HG03460 (cell line): ENCODE data around the gene WDR76.
"Not testable (repeated sequence)": the region's sequence is repeated elsewhere in the genome, so short reads cannot be mapped to it uniquely, and the experiment has no call there.

ENCODE experiments used
- ATAC-seq: cut with Tn5 transposase; IDR thresholded peaks from one replicate; pipeline ENCODE4 v1.9.1; 2021; ENCODE audit not compliant: unreplicated experiment

The WDR76 gene

DNA sequence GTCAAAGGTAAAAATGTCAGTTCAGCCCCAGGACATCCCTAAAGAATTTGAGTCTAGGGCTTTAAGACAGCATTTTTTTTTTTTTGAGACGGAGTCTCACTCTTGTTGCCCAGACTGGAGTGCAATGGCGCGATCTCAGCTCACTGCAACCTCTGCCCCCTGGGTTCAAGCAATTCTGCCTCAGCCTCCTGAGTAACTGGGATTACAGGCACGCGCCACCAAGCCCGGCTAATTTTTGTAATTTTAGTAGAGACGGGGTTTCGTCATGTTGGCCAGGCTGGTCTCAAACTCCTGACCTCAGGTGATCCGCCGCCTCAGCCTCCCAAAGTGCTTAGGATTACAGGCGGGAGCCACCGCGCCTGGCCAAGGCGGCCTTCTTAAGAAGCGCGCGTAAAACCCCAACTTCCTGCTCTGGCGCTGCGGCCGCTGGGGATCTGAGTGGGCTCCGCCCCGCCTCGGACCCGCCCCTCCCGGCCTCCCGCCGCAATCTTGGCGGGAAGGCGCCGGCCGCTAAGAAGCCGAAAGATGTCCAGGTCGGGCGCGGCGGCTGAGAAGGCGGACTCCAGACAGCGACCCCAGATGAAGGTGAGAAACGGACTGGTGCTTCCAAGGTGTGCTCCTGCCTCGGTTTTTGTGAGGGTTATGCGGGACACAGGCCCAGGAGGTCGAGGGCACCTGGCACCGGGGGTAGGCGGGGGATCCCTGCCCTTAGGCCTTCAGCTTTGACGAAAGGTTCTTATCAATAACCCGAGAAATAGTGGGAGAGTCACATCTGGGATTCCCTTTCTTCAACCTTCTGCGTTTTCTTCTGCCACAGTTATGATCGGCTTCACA lies at the start of gene WDR76:
Gene WDR76 (plus strand): TSS at position 495 of the 834 bp plus-strand sequence. CDS start 31 bp downstream, at position 526.
- peak; percentile 49 for ATAC-seq

DNA sequence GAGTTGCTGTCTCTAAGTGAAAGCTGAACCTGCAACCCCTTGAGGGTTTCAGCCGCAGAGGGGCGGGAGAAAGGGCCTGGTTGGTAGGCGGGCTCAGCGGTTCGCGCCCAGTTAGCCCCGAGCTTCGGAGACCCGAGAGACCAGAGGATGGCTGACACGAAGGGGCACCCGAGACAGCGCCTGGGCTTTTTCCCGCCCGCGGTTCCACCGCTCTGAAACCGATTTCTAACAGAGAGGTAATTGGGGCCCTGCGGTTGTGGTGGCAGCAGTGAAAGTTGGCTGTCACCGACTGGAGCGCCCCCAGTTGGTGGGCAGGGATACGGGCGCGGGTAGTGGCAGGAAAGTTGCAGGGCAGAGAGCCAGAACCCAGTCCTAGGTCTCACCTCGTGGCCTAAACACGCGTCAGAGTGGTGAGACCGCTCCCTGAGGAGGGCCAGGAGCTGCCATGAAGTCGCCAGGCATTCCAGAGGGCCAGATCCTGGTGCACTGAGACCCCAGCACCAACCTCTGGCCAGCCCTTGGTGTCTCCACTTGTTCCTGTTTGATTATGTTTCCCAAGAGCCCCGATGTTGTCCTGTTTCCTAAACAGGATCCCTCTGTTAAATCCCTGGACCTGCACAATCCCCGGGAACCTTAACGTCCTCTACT lies 49.4 kb upstream of the WDR76 start:
- peak; percentile 58 for ATAC-seq

DNA sequence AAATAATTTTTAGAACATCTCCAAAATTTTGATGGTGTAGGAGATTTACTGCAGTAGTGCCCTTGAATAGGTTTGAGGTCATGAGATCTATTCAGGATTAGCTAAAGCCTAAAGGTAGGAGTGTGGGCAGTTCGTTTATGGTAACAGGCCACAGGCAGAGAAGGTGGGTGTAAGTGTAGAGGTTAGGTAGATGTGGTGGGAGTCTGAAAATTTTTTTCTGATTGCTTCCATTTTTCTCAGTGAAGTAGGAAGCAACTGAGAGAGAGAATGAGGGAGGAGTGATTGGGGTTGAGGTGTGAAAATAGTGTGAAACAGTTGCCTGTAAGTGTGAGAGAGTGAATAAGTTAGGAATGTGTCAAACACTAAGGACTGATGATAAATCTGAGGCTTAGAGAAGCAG lies 47.8 kb upstream of the WDR76 start:
- no peak for ATAC-seq

DNA sequence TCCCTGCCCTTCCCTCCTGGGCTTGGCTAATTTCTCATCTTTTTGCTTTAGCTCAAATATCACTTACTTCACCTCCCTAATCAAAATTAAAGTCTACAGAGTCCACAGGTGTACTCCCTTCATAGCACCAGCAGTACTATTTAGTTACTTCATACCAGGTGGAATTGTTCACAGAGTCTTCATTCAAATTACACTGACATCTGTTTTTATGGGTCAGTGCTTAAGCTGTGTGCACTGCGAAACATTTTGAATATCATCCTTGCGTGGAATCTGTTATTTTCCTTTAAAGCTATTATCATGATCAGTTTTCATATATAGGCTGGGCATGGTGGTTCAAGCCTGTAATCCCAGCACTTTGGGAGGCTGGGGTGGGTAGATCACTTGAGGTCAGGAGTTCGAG lies 37.4 kb upstream of the WDR76 start:
- ATAC-seq: no peak

DNA sequence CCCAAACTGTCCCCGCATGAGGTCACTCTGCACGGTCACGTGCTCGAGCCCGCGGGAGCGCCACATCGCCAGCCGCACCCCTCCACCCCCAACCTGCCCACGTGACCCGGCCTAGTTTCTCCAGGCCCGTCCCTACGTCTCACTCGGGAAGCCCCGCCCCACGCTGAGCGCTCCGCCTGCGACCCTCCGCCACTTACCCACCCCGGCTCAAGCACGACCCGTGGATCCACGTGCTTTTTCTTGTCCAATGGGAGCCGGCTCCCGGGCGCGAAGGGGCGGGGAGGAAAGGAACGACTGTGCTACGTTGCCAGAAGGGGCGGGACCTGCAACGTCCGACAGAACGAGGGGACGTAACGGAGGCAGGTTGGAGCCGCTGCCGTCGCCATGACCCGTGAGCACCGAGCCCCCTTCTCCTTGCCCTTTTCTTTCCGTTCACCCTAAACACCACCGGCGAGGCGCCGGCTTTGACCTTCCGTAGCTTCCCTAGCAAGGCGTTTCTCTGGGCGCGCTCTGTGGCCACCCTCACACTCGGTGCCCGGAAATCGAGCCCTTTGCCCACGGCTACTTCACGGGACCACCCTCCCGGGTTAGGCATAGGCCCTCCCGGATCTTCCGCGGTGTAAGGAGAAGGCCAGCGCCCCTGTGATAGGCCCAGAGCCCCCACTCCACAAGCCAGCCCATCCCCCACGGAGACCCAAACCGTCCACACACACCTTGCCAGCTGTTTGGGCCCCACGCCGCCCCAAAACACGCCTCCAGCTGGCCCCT lies 34.6 kb upstream of the WDR76 start, which contains the start of gene SERF2:
Gene SERF2 (plus strand): TSS at position 328 of the 768 bp plus-strand sequence. CDS start 57 bp downstream, at position 385.
- peak; percentile 91 for ATAC-seq

DNA sequence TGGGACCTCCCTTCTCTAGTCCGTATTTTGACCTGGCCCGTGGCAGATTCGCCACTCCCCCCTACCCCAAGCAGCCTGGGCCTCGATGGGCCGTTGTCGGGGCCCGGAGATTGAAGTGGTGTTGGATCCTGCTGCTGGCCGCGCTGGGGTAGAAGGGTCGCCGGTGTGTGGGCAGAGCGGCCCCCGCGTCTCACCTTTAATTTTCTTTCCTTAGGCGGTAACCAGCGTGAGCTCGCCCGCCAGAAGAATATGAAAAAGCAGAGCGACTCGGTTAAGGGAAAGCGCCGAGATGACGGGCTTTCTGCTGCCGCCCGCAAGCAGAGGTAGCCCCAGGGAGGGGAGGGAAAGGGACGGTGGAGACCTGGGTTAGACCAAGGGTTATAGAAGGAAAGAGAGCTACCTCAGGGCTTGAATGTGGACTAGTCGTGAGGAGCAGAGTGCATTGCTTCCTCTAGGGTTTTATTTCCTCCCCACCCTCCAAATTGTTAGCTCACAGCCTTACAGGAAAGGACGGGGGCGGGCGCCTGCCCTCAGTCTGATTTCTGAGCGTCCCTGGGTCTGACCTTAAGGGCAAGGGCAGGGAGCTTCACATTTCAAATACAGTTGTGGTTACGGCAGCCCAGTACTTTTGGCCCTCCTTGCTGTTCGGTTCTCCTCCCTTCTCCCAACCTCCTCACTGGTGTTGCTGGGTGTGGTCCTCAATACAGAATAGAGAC lies 33.9 kb upstream of the WDR76 start:
- no peak for ATAC-seq

DNA sequence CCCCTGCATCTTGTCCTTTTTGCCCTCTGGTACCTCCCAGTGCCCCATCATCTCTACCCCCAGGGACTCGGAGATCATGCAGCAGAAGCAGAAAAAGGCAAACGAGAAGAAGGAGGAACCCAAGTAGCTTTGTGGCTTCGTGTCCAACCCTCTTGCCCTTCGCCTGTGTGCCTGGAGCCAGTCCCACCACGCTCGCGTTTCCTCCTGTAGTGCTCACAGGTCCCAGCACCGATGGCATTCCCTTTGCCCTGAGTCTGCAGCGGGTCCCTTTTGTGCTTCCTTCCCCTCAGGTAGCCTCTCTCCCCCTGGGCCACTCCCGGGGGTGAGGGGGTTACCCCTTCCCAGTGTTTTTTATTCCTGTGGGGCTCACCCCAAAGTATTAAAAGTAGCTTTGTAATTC lies 33.2 kb upstream of the WDR76 start:
- ATAC-seq: no peak

DNA sequence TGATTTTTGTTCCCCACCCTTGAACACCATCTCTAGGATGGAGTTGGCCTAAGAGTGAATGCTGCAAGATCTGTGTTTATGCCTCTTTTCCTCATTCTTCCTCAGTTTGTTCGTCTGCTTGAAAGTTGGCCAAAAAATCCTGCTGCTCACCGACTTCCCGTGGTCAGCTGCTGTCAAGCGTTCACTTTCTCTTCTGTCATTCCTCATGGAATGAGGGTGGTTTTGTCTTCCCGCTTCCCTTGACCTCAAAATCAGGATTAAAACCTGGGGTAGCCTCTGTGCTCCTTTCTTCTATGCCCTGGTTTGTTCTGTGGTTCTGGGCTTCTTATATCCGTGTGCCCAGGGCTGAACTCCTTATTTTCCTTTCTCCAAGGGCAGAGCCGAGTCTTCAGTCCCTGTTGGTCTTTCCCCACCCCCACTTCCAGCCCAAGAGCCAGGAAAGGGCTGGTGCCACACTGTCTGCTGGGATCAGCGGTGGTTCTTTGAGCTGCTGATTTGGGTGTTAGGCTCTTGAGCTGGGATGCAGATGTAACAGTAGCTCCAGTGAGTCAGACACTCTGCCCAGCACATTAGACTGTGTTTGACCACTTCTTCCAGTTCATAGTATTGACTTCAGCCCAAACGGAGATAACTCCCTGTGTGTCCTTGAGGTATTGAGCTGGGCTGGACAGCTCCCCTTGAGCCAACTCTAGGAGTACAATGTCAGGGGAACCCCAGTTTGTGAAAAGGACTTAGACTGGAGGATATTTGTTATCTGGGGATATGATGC lies 32.3 kb upstream of the WDR76 start:
- ATAC-seq: no peak

DNA sequence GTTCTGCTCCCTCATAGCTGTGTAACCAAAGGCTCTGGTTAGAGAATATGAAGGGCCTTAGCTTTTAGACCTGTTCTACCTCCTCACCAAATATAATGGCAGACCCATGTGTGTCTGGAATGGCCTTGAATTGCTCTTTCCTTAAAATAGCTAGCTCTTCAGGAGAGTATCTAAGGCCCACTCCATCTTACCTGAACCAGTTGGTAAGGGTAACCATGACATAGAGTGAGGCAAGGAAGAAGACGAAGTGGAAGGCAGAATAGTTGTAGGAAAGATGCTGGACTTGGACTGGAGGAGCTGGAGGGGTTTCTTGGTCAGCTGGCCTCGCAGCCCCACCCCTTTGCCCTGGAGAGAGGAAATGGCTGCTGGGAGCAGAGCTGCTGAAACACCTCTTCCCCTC lies 31.6 kb upstream of the WDR76 start:
- no peak for ATAC-seq

DNA sequence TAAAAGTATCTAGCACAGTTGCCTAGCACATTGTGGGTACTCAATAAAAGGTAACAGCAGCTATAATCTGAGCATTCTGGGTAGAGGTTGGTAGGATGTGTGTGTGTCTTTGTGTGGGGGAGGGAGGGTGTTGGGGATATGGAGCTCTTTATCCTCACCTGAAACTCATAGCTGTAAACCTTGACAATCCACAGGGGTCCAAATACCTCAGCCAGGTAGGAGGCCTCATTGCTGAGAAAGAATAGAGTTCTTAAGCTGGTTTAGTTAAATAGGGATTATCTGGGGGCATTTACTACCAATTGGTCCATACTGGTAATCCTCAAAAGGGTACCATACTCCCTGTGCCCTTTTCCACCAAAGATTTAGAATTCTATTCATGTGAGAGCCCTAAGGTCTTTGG lies 30.8 kb upstream of the WDR76 start:
- no peak for ATAC-seq

DNA sequence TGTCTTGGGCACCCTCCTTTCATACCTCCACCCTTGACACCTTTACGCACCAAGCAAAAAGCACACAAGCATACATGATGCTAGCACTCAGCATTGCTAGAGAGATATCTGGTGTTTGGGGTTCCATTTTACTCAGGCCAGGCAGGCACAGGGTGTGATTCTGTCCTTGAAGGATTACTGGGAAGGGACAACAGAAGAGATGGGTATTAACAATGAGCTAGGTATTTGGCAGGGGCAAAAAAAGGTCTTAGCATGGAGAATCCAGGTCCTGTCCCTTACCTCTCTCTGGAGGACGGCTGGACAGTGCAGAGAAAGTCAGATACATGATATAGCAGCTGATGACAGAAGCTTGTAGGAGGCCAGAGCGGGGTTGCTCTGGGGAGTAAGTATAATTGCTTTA lies 30.2 kb upstream of the WDR76 start:
- no peak for ATAC-seq

DNA sequence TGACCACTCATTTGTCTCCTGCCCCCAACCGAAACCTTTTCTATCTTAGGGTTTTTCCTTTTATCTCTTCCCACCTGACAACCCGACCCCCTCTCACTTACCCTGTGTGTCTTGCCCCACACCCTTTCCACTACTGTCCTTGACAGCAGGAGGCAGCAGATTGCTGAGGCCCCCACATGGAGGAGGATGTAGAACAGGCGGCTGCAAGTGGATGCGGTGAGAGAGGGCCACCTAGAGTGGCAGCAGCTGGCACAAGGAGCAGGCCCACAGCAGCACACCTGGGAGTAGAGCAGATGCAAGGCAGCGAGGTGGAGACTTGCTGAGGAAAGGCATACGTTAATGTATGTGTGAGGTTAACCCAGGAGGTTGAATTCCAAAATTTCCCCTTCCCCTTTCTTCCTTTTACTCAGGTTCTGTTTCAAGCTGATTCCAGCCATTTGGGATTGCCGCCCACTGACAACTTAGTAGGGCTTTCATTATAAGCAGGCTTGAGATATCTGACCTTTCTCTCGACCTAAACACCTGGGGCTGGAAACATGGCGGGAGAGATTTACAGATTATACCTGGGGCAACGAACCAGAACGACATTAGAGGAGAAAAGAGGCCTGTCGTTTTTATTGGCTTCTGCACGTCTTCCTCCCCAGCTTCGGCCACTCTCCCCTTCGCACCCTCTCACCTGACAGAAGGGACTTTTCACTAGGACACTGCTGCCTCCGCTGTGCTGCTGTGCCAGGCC lies 27.4 kb upstream of the WDR76 start:
- ATAC-seq: no peak

DNA sequence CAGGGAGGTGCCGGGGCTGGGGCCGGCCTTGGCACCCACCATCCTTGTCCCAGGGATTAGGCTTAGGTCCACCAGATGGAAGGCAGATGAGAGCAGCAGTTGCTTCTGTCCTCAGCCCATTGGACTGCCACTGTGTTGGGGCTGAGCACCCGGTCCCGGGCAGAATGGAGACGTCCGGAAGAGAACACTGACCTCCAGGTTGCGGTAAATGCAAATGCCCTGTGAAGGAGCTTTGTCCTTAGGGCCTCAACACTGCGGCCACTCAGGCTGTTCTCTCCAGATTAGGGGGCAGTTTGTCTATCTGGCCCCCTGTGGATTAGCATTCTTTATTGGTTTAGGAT lies 26.9 kb upstream of the WDR76 start, which contains the start of gene SERINC4:
Gene SERINC4 (minus strand): TSS at position 276 of the 341 bp plus-strand sequence. CDS start 234 bp downstream, at position 42.
- no peak for ATAC-seq

DNA sequence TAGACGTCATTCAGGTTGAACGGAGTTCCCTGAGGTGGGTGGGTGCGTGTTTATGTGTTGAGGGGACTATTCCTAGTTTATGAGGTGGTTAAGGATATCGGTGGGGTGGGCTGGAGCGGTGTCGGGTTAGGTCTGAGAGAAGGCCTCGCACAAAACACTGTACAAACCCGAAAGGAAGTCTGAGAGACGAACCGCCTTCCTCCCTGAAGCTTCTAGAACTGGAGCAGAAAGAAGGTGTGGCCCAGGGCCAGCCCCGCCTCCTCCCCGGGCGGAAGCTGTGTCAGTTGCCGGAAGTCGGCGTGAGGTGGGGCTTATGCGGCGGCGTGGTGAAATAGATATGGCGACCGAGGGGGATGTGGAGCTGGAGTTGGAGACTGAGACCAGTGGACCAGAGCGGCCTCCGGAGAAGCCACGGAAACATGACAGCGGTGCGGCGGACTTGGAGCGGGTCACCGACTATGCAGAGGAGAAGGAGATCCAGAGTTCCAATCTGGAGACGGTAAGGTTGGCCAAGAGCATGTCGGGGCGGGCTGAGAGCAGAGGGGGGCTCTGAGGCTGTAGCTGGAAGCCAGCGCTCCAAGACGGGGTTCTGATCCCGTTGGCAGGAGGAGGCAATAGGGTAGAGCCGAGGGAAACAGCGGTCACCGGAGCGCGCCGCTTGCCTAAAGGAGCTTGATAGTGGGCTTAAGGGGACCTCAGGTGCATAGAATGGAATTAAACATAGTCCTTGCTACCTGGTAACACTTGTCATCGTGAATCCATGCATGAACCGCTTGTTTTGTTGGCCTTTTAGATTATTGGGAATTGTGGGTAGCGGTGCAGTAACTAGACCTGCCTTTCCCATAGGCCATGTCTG lies 26.3 kb upstream of the WDR76 start, which contains the start of gene HYPK:
Gene HYPK (plus strand): TSS at position 314 of the 856 bp plus-strand sequence. CDS start 24 bp downstream, at position 338.
- peak; percentile 89 for ATAC-seq

DNA sequence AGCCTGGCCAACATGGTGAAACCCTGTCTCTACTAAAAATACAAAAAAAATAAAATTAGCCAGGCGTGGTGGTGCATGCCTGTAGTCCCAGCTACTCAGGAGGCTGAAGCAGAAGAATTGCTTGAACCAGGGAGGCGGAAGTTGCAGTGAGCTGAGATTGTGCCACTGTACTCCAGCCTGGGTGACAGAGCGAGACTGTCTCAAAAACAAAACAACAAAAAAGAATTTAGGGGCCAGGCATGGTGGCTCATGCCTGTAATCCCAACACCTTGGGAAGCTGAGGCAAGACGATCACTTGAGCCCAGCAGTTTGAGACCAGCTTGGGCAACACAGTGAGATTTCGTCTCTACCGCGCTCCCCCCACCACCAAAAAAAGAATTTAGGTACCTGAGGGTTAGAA lies 24.1 kb upstream of the WDR76 start:
- ATAC-seq: not testable (repeated sequence)

DNA sequence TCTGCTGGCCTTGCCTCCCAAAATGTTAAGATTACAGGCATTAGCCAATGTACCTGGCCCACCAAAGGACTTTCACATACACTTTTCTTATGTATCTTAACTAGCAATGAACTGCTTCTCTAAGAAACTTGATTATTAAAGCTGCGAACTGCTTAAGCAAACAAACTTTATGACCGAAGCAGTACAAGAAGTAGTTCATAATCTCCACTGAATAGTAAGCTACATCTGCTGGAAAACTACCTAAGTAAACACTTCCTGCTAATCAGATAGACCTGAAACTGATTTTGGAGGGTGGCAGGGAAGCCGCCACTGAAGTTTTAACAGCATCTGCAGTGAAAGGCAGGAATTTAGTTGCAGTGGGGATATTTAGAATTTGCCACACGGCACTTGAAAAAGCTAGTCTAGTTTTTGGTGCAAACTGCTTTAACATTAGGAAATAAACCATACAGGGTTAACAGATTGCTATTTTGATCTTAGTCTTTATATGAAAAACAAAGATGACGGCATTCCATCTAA lies 18.3 kb upstream of the WDR76 start:
- ATAC-seq: no peak

DNA sequence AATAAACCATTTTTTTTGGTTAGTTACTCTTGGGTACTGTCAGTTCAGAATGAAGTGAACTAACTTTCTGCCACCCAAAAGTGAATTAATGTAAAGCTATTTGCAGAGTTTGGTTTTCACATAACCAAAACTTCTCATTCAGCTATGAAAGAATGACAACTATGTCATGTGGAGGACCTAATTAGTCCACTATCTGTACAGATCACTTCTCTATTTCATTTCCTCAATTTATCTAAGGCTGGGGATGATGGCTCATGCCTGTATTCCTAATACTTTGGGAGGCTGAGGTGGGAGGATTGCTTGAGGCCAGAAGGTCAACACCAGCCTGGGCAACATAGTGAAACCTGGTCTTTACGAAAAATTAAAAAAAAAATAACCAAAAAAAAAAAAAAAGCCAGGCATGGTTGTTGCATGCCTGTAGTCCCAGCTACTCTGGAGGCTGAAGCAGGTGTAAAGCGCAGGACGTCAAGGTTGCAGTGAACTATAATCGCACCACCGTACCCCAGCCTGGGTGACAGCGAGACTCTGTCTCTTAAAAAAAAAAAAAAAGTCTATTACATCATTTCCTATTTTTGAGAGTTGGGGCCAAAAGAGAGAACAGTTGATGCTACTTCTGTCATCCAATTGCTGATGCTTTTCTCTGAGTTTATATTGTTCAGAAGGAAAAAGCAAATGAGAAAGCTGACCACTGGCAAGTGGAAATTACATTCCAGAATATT lies 17.7 kb upstream of the WDR76 start:
- ATAC-seq: peak; percentile 62

DNA sequence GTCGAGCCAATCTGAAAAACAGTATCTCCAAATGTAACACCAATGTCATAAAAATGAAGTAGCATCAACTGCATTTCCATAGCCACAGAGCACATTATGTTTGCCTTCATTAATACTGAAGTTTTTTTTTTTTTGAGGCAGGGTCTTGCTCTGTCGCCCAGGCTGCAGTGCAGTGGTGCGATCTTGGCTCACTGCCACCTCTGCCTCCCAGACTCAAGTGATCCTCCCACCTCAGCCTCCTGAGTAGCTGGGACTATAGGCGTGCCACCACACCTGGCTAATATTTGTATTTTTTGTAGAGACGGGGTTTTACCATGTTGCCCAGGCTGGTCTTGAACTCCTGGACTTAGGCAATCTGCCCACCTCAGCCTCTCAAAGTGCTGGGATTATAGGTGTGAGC lies 11.7 kb upstream of the WDR76 start:
- ATAC-seq: not testable (repeated sequence)
